Right atrium auricular region (tissue), 2 donors: Measurements from ENCODE around the gene ANTXR1. TPM values are rescaled to one million over a fixed set of nuclear protein-coding genes. Genes with fewer than 3 reads are reported as not detected.

ENCODE experiments used
- DNase-seq: peaks from one replicate; pipeline ENCODE4 v3.0.0-alpha.2; 2019; ENCODE audit warnings: low spot score
- H3K27ac ChIP-seq, 2 donors: fragments of 200-600 bp; sonication (generic); 1 replicate in 1 of 2; 2 replicates in 1 of 2; pipeline ENCODE4 v1.5.1; 2016 to 2019
- H3K27me3 ChIP-seq, 2 donors: fragments of 200-600 bp; sonication (generic); one replicate each; pipeline versions ENCODE4 v1.5.1 to v1.6.0; 2017 to 2019
- H3K36me3 ChIP-seq: fragments of 200-600 bp; sonication (generic); one replicate; pipeline ENCODE4 v1.5.1; 2016
- H3K4me1 ChIP-seq, 2 donors: fragments of 200-600 bp; sonication (generic); one replicate each; pipeline versions ENCODE4 v1.5.1 to v1.6.0; 2017 to 2019
- H3K4me3 ChIP-seq, 2 donors: fragments of 200-600 bp; sonication (generic); 1 replicate in 1 of 2; 2 replicates in 1 of 2; pipeline ENCODE4 v1.5.1; 2017 to 2019; ENCODE audit warnings: mild to moderate bottlenecking in 1 of 2, moderate library complexity in 1 of 2
- H3K9me3 ChIP-seq, 2 donors: fragments of 200-600 bp; sonication (generic); one replicate each; pipeline ENCODE4 v1.5.1; 2019
- CTCF ChIP-seq, 2 donors: fragments of 200-600 bp; sonication (generic); IDR thresholded peaks; one replicate each; pipeline ENCODE4 v1.5.1; 2019; ENCODE audit warnings: antibody characterized with exemption in 2 of 2
- total RNA-seq, 2 donors: library from RNA; depleted of rRNA; stranded (reverse); fragments of >200 nt; gene quantifications; one replicate each; pipeline ENCODE4 v1.1.0, GENCODE V29; 2016

Gene ANTXR1
- total RNA-seq, 2 donors from 2014 or later = 27.3 to 52.2 TPM

- Histone ChIP-seq H3K27ac (no peak overlapping the region), H3K4me1 (peaks cover 0 to 17% of the 10 kb centered on the region in 2 donors), H3K36me3 (no peaks in the 10 kb centered on the region), H3K27me3 (no peaks in the 10 kb centered on the region), H3K4me3 (no peak overlapping the region), H3K9me3 (no peaks in the 10 kb centered on the region)
- no peak for DNase-seq
- TF ChIP-seq CTCF (IDR thresholded peaks at IDR 0.05) = no peak
Measured at GRCh38 chr2:69059731-69060290, 46.8 kb downstream of the ANTXR1 start.

- Histone ChIP-seq H3K36me3 (no peaks in the 10 kb centered on the region), H3K27me3 (no peaks in the 10 kb centered on the region), H3K9me3 (no peaks in the 10 kb centered on the region), H3K4me3 (no peak overlapping the region), H3K27ac (no peak overlapping the region), H3K4me1 (peaks cover 0 to 17% of the 10 kb centered on the region in 2 donors)
- no peak for TF ChIP-seq CTCF (IDR thresholded peaks at IDR 0.05)
- DNase-seq = no peak
Measured at GRCh38 chr2:69060938-69061501, 48.0 kb downstream of the ANTXR1 start.

GRCh38 chr2:69061525-69061924 lies 48.5 kb downstream of the ANTXR1 start:
- H3K4me3 ChIP-seq = no peak overlapping the region
- no peaks in the 10 kb centered on the region for H3K36me3 ChIP-seq
- no peak for TF ChIP-seq CTCF (IDR thresholded peaks at IDR 0.05)
- DNase-seq = no peak
- H3K27me3 ChIP-seq = no peaks in the 10 kb centered on the region
- H3K4me1 ChIP-seq = peaks cover 0 to 18% of the 10 kb centered on the region in 2 donors
- H3K27ac ChIP-seq = no peak overlapping the region
- no peaks in the 10 kb centered on the region for H3K9me3 ChIP-seq

- Histone ChIP-seq H3K9me3 (no peaks in the 10 kb centered on the region), H3K27me3 (no peaks in the 10 kb centered on the region), H3K4me1 (peaks cover 0 to 23% of the 10 kb centered on the region in 2 donors), H3K27ac (no peak overlapping the region), H3K4me3 (no peak overlapping the region), H3K36me3 (no peaks in the 10 kb centered on the region)
- DNase-seq = no peak
- TF ChIP-seq CTCF (IDR thresholded peaks at IDR 0.05) = no peak
Measured at GRCh38 chr2:69062307-69062962, 49.5 kb downstream of the ANTXR1 start.

GRCh38 chr2:69065735-69066336 lies 52.9 kb downstream of the ANTXR1 start:
- Histone ChIP-seq H3K36me3 (no peaks in the 10 kb centered on the region), H3K27ac (no peak overlapping the region), H3K27me3 (no peaks in the 10 kb centered on the region), H3K4me3 (no peak overlapping the region), H3K9me3 (no peaks in the 10 kb centered on the region), H3K4me1 (peaks cover 0 to 23% of the 10 kb centered on the region in 2 donors)
- no peak for DNase-seq
- no peak for TF ChIP-seq CTCF (IDR thresholded peaks at IDR 0.05)
